ENCODE results near the gene RIMS3. TPM values are rescaled to one million over a fixed set of nuclear protein-coding genes. Genes with fewer than 3 reads are reported as not detected.

Gene RIMS3
- total RNA-seq, 1 donor: 6.2 TPM

DNA sequence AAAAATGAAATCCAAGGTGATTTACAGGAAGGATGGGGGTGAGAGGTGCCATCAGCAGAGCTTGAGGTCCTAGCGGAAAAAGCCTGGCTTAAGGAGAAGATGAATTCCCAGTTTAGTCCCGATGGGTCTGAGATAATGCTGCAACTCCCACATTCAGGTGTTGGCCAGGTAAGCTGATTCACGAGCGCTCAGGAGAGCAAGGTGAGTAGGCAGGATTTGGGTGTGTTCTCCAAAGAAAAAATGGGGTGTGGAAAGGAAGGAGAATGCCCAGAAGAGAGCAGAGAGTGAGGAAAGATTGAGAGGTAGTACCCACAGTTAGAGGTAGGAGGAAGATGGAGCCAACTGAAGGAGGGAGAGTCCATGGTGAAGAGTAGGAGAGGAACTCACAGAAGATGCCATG is 12.5 kb downstream of the RIMS3 start:
- H2AFZ ChIP-seq (ENCODE audit: low read length): no peak overlapping the region
- H3K4me1 ChIP-seq (ENCODE audit: insufficient read depth, low read length): no peaks in the 10 kb centered on the region
- H3K36me3 ChIP-seq (ENCODE audit: insufficient read depth, low read length): no peaks in the 10 kb centered on the region
- no peak overlapping the region for H3K4me2 ChIP-seq (ENCODE audit: insufficient read depth, low read length)
- TF ChIP-seq, protein P1, sequence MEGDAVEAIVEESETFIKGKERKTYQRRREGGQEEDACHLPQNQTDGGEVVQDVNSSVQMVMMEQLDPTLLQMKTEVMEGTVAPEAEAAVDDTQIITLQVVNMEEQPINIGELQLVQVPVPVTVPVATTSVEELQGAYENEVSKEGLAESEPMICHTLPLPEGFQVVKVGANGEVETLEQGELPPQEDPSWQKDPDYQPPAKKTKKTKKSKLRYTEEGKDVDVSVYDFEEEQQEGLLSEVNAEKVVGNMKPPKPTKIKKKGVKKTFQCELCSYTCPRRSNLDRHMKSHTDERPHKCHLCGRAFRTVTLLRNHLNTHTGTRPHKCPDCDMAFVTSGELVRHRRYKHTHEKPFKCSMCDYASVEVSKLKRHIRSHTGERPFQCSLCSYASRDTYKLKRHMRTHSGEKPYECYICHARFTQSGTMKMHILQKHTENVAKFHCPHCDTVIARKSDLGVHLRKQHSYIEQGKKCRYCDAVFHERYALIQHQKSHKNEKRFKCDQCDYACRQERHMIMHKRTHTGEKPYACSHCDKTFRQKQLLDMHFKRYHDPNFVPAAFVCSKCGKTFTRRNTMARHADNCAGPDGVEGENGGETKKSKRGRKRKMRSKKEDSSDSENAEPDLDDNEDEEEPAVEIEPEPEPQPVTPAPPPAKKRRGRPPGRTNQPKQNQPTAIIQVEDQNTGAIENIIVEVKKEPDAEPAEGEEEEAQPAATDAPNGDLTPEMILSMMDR (IDR thresholded peaks at IDR 0.05; ENCODE audit: extremely low read depth, low read depth, low read length): no peak
- H3K27me3 ChIP-seq (ENCODE audit: insufficient read depth, low read length): peaks cover 48% of the 10 kb centered on the region
- no peak overlapping the region for H3K4me3 ChIP-seq (ENCODE audit: insufficient read depth, low read length)
- no peaks in the 10 kb centered on the region for H3K9me3 ChIP-seq (ENCODE audit: low read depth, low read length)
- DNase-seq (ENCODE audit: insufficient read length, low spot score, missing footprints): peak; percentile 86
- no peaks in the 10 kb centered on the region for H4K20me1 ChIP-seq (ENCODE audit: insufficient read depth, low read length)
- no peak overlapping the region for H3K27ac ChIP-seq (ENCODE audit: low read depth, low read length)
- H3K79me2 ChIP-seq (ENCODE audit: insufficient read depth, low read length): no peaks in the 10 kb centered on the region

DNA sequence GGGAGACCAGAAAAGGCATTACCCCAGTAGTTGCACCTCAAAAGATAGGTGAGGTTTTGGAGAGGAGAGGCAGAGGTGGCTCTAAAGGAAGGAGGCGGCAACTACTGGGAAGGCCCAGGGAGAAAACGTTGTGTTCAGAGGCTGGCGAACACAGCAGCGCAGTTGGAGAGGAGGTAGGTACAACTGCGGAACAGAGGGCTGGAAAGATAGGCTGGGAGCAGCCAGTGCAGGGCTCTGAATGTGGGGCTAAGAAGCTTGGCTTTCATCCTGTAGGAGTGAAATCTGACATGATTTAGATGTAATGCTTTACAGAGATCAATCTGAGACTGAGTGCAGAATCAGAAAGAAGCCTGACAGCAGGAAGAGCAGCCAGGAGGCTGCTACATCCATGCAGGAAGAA is 13.0 kb downstream of the RIMS3 start:
- Histone ChIP-seq H2AFZ (ENCODE audit: low read length) (no peak overlapping the region), H3K27me3 (ENCODE audit: insufficient read depth, low read length) (peaks cover 46% of the 10 kb centered on the region), H3K36me3 (ENCODE audit: insufficient read depth, low read length) (no peaks in the 10 kb centered on the region), H3K4me2 (ENCODE audit: insufficient read depth, low read length) (no peak overlapping the region), H3K9me3 (ENCODE audit: low read depth, low read length) (no peaks in the 10 kb centered on the region), H3K4me1 (ENCODE audit: insufficient read depth, low read length) (no peaks in the 10 kb centered on the region), H4K20me1 (ENCODE audit: insufficient read depth, low read length) (no peaks in the 10 kb centered on the region), H3K4me3 (ENCODE audit: insufficient read depth, low read length) (no peak overlapping the region), H3K27ac (ENCODE audit: low read depth, low read length) (no peak overlapping the region), H3K79me2 (ENCODE audit: insufficient read depth, low read length) (no peaks in the 10 kb centered on the region)
- TF ChIP-seq, protein P1 (IDR thresholded peaks at IDR 0.05; ENCODE audit: extremely low read depth, low read depth, low read length): no peak
- DNase-seq (ENCODE audit: insufficient read length, low spot score, missing footprints): peak; percentile 13

DNA sequence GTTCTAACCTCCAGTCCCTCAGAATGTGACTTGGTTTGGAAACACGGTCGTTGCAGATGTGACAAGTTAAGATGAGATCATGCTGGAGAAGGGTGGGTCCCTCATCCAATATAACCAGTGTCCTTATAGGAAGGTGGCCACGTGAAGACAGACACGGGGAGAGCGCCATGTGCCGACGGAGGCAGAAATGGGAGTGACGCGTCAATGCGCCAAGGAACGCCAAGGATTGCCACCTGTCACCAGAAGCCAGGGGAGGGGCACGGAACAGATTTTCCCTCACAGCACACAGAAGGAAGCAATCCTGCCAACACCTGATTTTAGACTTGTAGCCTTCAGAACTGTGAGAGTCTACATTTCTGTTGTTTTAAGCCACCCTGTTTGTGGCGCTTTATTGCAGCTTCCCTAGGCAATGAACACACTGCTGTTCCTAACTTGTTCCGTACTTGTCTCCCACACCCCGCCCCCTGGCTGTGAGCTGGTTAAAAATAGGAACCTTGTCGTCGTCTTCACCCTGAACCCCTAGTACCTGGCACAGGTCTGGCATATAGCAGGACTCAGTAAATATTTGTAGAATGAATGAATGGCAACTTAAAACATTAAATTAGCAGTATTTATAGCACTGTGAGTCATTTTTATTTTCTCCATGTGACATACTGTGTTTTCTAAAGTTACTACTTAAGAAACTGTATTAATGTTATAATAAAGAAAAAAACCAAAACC is 14.2 kb downstream of the RIMS3 start:
- H3K9me3 ChIP-seq (ENCODE audit: low read depth, low read length): no peaks in the 10 kb centered on the region
- no peaks in the 10 kb centered on the region for H3K79me2 ChIP-seq (ENCODE audit: insufficient read depth, low read length)
- no peaks in the 10 kb centered on the region for H3K36me3 ChIP-seq (ENCODE audit: insufficient read depth, low read length)
- H4K20me1 ChIP-seq (ENCODE audit: insufficient read depth, low read length): no peaks in the 10 kb centered on the region
- H3K27ac ChIP-seq (ENCODE audit: low read depth, low read length): no peak overlapping the region
- peak; percentile 47 for DNase-seq (ENCODE audit: insufficient read length, low spot score, missing footprints)
- H3K27me3 ChIP-seq (ENCODE audit: insufficient read depth, low read length): peaks cover 38% of the 10 kb centered on the region
- no peak overlapping the region for H2AFZ ChIP-seq (ENCODE audit: low read length)
- TF ChIP-seq, protein P1 (IDR thresholded peaks at IDR 0.05; ENCODE audit: extremely low read depth, low read depth, low read length): no peak
- H3K4me3 ChIP-seq (ENCODE audit: insufficient read depth, low read length): no peak overlapping the region
- no peak overlapping the region for H3K4me2 ChIP-seq (ENCODE audit: insufficient read depth, low read length)
- H3K4me1 ChIP-seq (ENCODE audit: insufficient read depth, low read length): peaks cover 4% of the 10 kb centered on the region

DNA sequence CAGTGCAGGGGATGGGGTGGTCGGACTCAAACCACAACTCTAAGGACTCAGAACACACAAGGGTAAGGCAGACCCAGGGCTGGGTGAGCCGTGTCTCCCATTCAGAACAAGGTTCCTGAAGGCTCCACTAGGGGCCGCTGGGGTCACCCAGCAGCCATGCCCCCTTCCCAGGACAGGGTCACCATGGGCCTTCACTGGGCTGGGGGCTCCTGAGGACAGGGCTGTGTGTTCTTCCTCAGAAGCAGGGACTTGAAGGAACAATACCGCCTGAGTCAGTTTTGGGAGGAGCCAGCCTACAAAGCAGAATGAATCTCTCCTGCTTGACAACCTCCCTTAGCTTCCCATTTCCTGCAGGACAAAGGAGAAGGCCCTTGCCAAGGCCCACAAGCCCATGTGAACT is 15.4 kb downstream of the RIMS3 start:
- TF ChIP-seq, protein P1 (IDR thresholded peaks at IDR 0.05; ENCODE audit: extremely low read depth, low read depth, low read length): peak; percentile 35
- Histone ChIP-seq H3K4me3 (ENCODE audit: insufficient read depth, low read length) (no peak overlapping the region), H2AFZ (ENCODE audit: low read length) (no peak overlapping the region), H3K4me1 (ENCODE audit: insufficient read depth, low read length) (peaks cover 7% of the 10 kb centered on the region), H3K27ac (ENCODE audit: low read depth, low read length) (no peak overlapping the region), H3K27me3 (ENCODE audit: insufficient read depth, low read length) (peaks cover 35% of the 10 kb centered on the region), H3K36me3 (ENCODE audit: insufficient read depth, low read length) (no peaks in the 10 kb centered on the region), H3K4me2 (ENCODE audit: insufficient read depth, low read length) (no peak overlapping the region), H3K79me2 (ENCODE audit: insufficient read depth, low read length) (no peaks in the 10 kb centered on the region), H3K9me3 (ENCODE audit: low read depth, low read length) (no peaks in the 10 kb centered on the region), H4K20me1 (ENCODE audit: insufficient read depth, low read length) (no peaks in the 10 kb centered on the region)
- peak; percentile 45 for DNase-seq (ENCODE audit: insufficient read length, low spot score, missing footprints)
